KMS-11 (cell line): ENCODE results near the gene TNFRSF18.

Experiments used
- H2AFZ ChIP-seq: fragments of 200-600 bp; sonication (generic); 2 replicates; pipeline ENCODE4 v1.6.1; 2016; ENCODE audit warnings: antibody characterized with exemption, mixed run types, low read depth
- H3K27ac ChIP-seq: fragments of 200-600 bp; sonication (generic); 2 replicates; pipeline ENCODE4 v1.6.1; 2016; ENCODE audit warnings: mild to moderate bottlenecking, mixed run types
- H3K27me3 ChIP-seq: fragments of 200-600 bp; sonication (generic); 2 replicates; pipeline ENCODE4 v1.6.1; 2017; ENCODE audit warnings: mild to moderate bottlenecking, low read depth, mixed run types, moderate library complexity; ENCODE audit not compliant: insufficient read depth
- H3K36me3 ChIP-seq: fragments of 200-600 bp; sonication (generic); 2 replicates; pipeline ENCODE4 v1.6.1; 2017; ENCODE audit warnings: mild to moderate bottlenecking, mixed run types; ENCODE audit not compliant: insufficient read depth
- H3K4me1 ChIP-seq: fragments of 200-600 bp; sonication (generic); 2 replicates; pipeline ENCODE4 v1.6.1; 2016; ENCODE audit warnings: mild to moderate bottlenecking, low read depth, mixed run types; ENCODE audit not compliant: poor library complexity, severe bottlenecking
- H3K4me2 ChIP-seq: fragments of 200-600 bp; sonication (generic); 2 replicates; pipeline ENCODE4 v1.7.0; 2016; ENCODE audit warnings: mild to moderate bottlenecking, mixed run types
- H3K4me3 ChIP-seq: fragments of 200-600 bp; sonication (generic); IDR thresholded peaks from 2 replicates; pipeline ENCODE4 v1.6.1; 2017; ENCODE audit warnings: low read depth, low read length, mixed read lengths; ENCODE audit not compliant: insufficient read depth
- H3K79me2 ChIP-seq: fragments of 200-600 bp; sonication (generic); 2 replicates; pipeline ENCODE4 v1.6.1; 2016; ENCODE audit warnings: low read depth, mixed run types; ENCODE audit not compliant: insufficient read depth
- H3K9ac ChIP-seq: fragments of 200-600 bp; sonication (generic); 2 replicates; pipeline ENCODE4 v1.6.1; 2016; ENCODE audit warnings: mild to moderate bottlenecking, mixed run types
- H4K20me1 ChIP-seq: fragments of 200-600 bp; sonication (generic); 2 replicates; pipeline ENCODE4 v1.6.1; 2016; ENCODE audit warnings: mild to moderate bottlenecking, mixed run types; ENCODE audit not compliant: insufficient read depth
- CTCF ChIP-seq: fragments of 200-600 bp; sonication (generic); conservative IDR thresholded peaks from 2 replicates; pipeline ENCODE4 v1.6.1; 2017; ENCODE audit warnings: low read depth, mild to moderate bottlenecking, antibody characterized with exemption, low read length, moderate library complexity, mixed read lengths

TNFRSF18 gene

GRCh38 chr1:1170215-1171091, 35.9 kb downstream of the TNFRSF18 start:
- Histone ChIP-seq H3K79me2 (no peaks in the 10 kb centered on the region), H3K4me2 (no peak overlapping the region), H3K27ac (no peak overlapping the region), H3K27me3 (peaks cover 96% of the 10 kb centered on the region), H3K4me3 (no peak overlapping the region), H4K20me1 (no peaks in the 10 kb centered on the region), H3K36me3 (no peaks in the 10 kb centered on the region), H2AFZ (no peak overlapping the region), H3K4me1 (peaks cover 21% of the 10 kb centered on the region), H3K9ac (no peak overlapping the region)
- no peak for TF ChIP-seq CTCF

- TF ChIP-seq CTCF, result no peak
- no peak overlapping the region for H3K27ac ChIP-seq
- H3K79me2 ChIP-seq, result no peaks in the 10 kb centered on the region
- peaks cover 97% of the 10 kb centered on the region for H3K27me3 ChIP-seq
- no peaks in the 10 kb centered on the region for H4K20me1 ChIP-seq
- no peak overlapping the region for H3K4me2 ChIP-seq
- no peak overlapping the region for H3K9ac ChIP-seq
- H3K36me3 ChIP-seq, result no peaks in the 10 kb centered on the region
- no peak overlapping the region for H2AFZ ChIP-seq
- peaks cover 21% of the 10 kb centered on the region for H3K4me1 ChIP-seq
- H3K4me3 ChIP-seq, result no peak overlapping the region
These were observed 36.8 kb downstream of the TNFRSF18 start for GRCh38 chr1:1169429-1170214.

GRCh38 chr1:1168451-1169411, 37.7 kb downstream of the TNFRSF18 start:
- Histone ChIP-seq H2AFZ (no peak overlapping the region), H4K20me1 (no peaks in the 10 kb centered on the region), H3K27me3 (peaks cover 97% of the 10 kb centered on the region), H3K4me2 (no peak overlapping the region), H3K4me3 (no peak overlapping the region), H3K4me1 (peaks cover 21% of the 10 kb centered on the region), H3K79me2 (no peaks in the 10 kb centered on the region), H3K27ac (no peak overlapping the region), H3K36me3 (no peaks in the 10 kb centered on the region), H3K9ac (no peak overlapping the region)
- TF ChIP-seq CTCF, result no peak

- Histone ChIP-seq H3K27me3 (peaks cover 97% of the 10 kb centered on the region), H3K4me1 (peaks cover 21% of the 10 kb centered on the region)
These were observed 38.4 kb downstream of the TNFRSF18 start for GRCh38 chr1:1167841-1168450.

More at GRCh38 chr1:1167841-1168450, 38.4 kb downstream of the TNFRSF18 start:
- no peak overlapping the region for H3K27ac ChIP-seq
- H3K36me3 ChIP-seq, result no peaks in the 10 kb centered on the region
- no peak overlapping the region for H3K4me3 ChIP-seq
- TF ChIP-seq CTCF, result no peak
- H2AFZ ChIP-seq, result no peak overlapping the region
- H3K79me2 ChIP-seq, result no peaks in the 10 kb centered on the region
- no peak overlapping the region for H3K9ac ChIP-seq
- no peak overlapping the region for H3K4me2 ChIP-seq
- no peaks in the 10 kb centered on the region for H4K20me1 ChIP-seq
